ENCODE results near the gene NARF.

- TF ChIP-seq CTCF (optimal IDR thresholded peaks at IDR 0.05 in 1 of 3, IDR thresholded peaks at IDR 0.05 in 1 of 3, conservative IDR thresholded peaks at IDR 0.05 in 1 of 3; ENCODE audit: extremely low read depth in 1 of 3, insufficient read depth in 2 of 3, low read length in 3 of 3) (no peak), EZH2 (IDR thresholded peaks at IDR 0.05; ENCODE audit: low read length) (no peak)
Observed at GRCh38 chr17:82446649-82447048, 11.9 kb upstream of the NARF start.

Data from keratinocyte (primary cell).